ENCODE results near the gene FA2H. TPM values are rescaled to one million over a fixed set of nuclear protein-coding genes. Genes with fewer than 3 reads are reported as not detected.
"Not testable (repeated sequence)": the region's sequence is repeated elsewhere in the genome, so short reads cannot be mapped to it uniquely, and the experiment has no call there.

Gene FA2H
- total RNA-seq, 1 experiment from 2014 or later = not detected

DNA sequence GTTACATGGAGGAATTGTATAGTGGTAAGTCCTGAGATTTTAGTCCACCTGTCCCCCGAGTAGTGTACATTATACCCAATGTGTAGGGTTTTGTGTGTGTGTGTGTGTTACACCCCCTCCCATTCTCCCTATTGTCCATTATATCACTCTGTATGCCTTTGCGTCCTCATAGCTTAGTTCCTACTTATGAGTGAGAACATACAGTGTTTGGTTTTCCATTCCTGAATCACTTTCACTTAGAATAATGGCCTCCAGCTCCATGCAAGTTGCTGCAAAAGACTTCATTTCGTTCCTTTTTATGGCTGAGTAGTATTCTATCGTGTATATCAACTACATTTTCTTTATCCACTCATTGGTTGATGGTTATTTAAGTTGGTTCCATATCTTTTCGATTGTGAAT is 635 bp upstream of the FA2H start:
- no peak for DNase-seq (ENCODE audit: low read depth, low spot score)
- in situ Hi-C loops (cut with HindIII; ENCODE audit: low pct_unique_long_range_greater_than_20kb, low sequenced_read_pairs) = no loop called here

GRCh38 chr16:74773446-74774222 is 986 bp downstream of the FA2H start:
- in situ Hi-C loops (cut with HindIII; ENCODE audit: low pct_unique_long_range_greater_than_20kb, low sequenced_read_pairs) = no loop called here

GRCh38 chr16:74771656-74772315 is 2.8 kb downstream of the FA2H start:
- DNase-seq (ENCODE audit: low read depth, low spot score) = no peak

More at GRCh38 chr16:74773446-74774222, 986 bp downstream of the FA2H start:
- DNase-seq (ENCODE audit: low read depth, low spot score) = no peak

GRCh38 chr16:74770831-74771526 is 3.6 kb downstream of the FA2H start:
- no peak for DNase-seq (ENCODE audit: low read depth, low spot score)
- in situ Hi-C loops (cut with HindIII; ENCODE audit: low pct_unique_long_range_greater_than_20kb, low sequenced_read_pairs) = no loop called here

More at GRCh38 chr16:74771656-74772315, 2.8 kb downstream of the FA2H start:
- in situ Hi-C loops (cut with HindIII; ENCODE audit: low pct_unique_long_range_greater_than_20kb, low sequenced_read_pairs) = no loop called here

- in situ Hi-C loops (cut with HindIII; ENCODE audit: low pct_unique_long_range_greater_than_20kb, low sequenced_read_pairs) = no loop called here
These were observed 4.9 kb downstream of the FA2H start for GRCh38 chr16:74769586-74770190.

GRCh38 chr16:74768239-74768638 is 6.4 kb downstream of the FA2H start:
- in situ Hi-C loops (cut with HindIII; ENCODE audit: low pct_unique_long_range_greater_than_20kb, low sequenced_read_pairs) = no loop called here
- DNase-seq (ENCODE audit: low read depth, low spot score) = no peak

More at GRCh38 chr16:74769586-74770190, 4.9 kb downstream of the FA2H start:
- DNase-seq (ENCODE audit: low read depth, low spot score) = no peak

DNA sequence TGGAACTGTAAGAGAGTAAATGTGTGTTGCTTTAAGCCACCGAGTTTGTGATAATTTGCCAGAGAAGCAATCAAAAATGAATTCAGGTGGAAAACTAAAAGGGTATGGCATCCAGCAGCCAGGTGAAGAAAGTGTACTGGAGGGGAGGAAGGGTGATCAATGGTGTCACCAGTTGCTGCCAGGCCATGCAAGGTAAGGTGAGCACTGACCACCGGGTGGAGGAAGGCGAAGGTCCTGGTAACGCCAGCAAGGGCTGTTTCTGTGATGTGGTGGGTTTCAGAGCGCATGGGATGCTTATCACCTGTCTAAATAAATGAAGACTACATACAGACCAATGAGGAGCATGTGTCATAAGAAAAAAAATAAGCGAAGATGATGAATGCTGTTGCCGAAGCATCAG is 6.9 kb downstream of the FA2H start:
- in situ Hi-C loops (cut with HindIII; ENCODE audit: low pct_unique_long_range_greater_than_20kb, low sequenced_read_pairs) = no loop called here
- no peak for DNase-seq (ENCODE audit: low read depth, low spot score)

DNA sequence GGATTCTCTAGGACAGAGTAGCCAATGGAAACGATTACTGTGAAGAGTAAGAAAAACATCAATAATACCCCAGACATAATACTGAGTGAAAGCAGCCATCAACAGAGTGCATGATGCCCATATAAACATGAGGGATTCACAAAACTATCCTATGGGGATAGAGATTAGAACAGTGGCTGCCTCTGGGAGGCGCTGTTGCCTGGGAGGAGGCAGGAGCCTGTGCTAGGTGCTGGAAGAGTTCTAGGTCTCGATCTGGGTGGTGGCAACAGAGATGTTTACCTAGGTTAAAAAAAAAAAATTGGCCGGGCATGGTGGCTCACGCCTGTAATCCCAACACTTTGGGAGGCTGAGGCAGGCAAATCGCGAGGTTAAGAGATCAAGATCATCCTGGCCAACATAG is 7.9 kb downstream of the FA2H start:
- in situ Hi-C loops (cut with HindIII; ENCODE audit: low pct_unique_long_range_greater_than_20kb, low sequenced_read_pairs) = no loop called here
- peak; percentile 9 for DNase-seq (ENCODE audit: low read depth, low spot score)

DNA sequence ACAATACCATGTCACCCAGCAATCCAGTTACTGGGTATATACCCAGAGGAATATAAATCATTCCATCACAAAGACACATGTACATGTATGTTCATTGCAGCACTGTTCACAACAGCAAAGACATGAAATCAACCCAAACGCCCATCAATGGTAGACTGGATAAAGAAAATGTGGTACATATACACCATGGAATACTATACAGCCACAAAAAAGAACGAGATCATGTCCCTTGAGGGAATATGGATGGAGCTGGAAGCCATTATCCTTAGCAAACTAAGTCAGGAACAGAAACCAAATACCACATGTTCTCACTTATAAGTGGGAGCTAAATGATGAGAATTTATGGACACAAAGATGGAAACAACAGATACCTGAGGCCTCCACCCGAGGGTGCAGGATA is 10.4 kb downstream of the FA2H start:
- in situ Hi-C loops (cut with HindIII; ENCODE audit: low pct_unique_long_range_greater_than_20kb, low sequenced_read_pairs) = not testable (repeated sequence)

GRCh38 chr16:74761665-74762064 is 13.0 kb downstream of the FA2H start:
- no peak for DNase-seq (ENCODE audit: low read depth, low spot score)
- in situ Hi-C loops (cut with HindIII; ENCODE audit: low pct_unique_long_range_greater_than_20kb, low sequenced_read_pairs) = no loop called here

More for the DNA sequence above, 10.4 kb downstream of the FA2H start:
- DNase-seq (ENCODE audit: low read depth, low spot score) = not testable (repeated sequence)

GRCh38 chr16:74760007-74760767 is 14.4 kb downstream of the FA2H start:
- in situ Hi-C loops (cut with HindIII; ENCODE audit: low pct_unique_long_range_greater_than_20kb, low sequenced_read_pairs) = no loop called here
- peak; percentile 27 for DNase-seq (ENCODE audit: low read depth, low spot score)

- in situ Hi-C loops (cut with HindIII; ENCODE audit: low pct_unique_long_range_greater_than_20kb, low sequenced_read_pairs) = no loop called here
- DNase-seq (ENCODE audit: low read depth, low spot score) = no peak
These were observed 15.1 kb downstream of the FA2H start for GRCh38 chr16:74759564-74759963.

DNA sequence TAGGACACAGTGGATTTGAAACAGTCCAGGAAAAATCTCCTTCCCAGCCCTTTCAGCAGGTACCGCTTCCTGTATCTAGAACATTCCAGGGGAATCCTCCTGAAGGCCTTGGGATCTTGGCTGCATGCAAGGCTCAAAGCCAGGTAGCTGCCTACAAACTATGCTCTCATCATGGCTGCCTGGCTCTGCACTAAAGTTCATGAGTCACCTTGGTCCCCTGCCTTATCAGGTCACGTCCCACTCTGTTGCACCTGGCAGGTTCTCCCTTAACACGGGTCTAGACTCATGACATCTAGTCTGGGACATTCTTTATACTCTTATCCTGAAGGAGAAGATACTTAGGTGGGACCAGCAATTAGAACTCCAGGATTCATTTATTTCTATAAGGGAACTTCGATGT is 15.8 kb downstream of the FA2H start:
- in situ Hi-C loops (cut with HindIII; ENCODE audit: low pct_unique_long_range_greater_than_20kb, low sequenced_read_pairs) = no loop called here

GRCh38 chr16:74757349-74757748 is 17.3 kb downstream of the FA2H start:
- in situ Hi-C loops (cut with HindIII; ENCODE audit: low pct_unique_long_range_greater_than_20kb, low sequenced_read_pairs) = no loop called here
- DNase-seq (ENCODE audit: low read depth, low spot score) = no peak

More for the DNA sequence above, 15.8 kb downstream of the FA2H start:
- no peak for DNase-seq (ENCODE audit: low read depth, low spot score)

GRCh38 chr16:74756203-74756602 is 18.4 kb downstream of the FA2H start:
- in situ Hi-C loops (cut with HindIII; ENCODE audit: low pct_unique_long_range_greater_than_20kb, low sequenced_read_pairs) = no loop called here
- no peak for DNase-seq (ENCODE audit: low read depth, low spot score)

DNA sequence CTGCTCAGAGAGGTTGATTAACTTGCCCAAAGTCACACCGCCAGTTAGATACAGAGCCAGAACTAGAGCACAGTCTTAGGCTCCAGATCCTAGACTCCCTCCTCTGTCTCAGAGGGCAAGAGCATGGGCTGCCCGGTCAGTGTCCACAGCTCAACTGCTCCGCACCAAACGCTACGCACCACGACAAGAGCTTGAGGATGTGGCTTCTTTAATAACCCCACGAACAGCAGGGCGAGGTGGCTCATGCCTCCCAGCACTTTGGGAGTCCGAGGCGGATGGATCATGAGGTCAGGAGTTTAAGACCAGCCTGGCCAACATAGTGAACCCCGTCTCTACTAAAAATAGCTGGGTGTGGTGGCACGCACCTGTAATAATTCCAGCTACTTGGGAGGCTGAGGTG is 21.4 kb downstream of the FA2H start:
- in situ Hi-C loops (cut with HindIII; ENCODE audit: low pct_unique_long_range_greater_than_20kb, low sequenced_read_pairs) = no loop called here
- DNase-seq (ENCODE audit: low read depth, low spot score) = no peak

- DNase-seq (ENCODE audit: low read depth, low spot score) = no peak
- in situ Hi-C loops (cut with HindIII; ENCODE audit: low pct_unique_long_range_greater_than_20kb, low sequenced_read_pairs) = no loop called here
These were observed 21.9 kb downstream of the FA2H start for GRCh38 chr16:74752756-74753155.

All from SK-MEL-5 (cell line).